SW480 (cell line): Measurements from ENCODE around the gene GP2.

ENCODE experiments used
- DNase-seq: peaks from one replicate; pipeline ENCODE4 v3.0.0-alpha.2; 2016; ENCODE audit warnings: low spot score

Gene GP2

DNA sequence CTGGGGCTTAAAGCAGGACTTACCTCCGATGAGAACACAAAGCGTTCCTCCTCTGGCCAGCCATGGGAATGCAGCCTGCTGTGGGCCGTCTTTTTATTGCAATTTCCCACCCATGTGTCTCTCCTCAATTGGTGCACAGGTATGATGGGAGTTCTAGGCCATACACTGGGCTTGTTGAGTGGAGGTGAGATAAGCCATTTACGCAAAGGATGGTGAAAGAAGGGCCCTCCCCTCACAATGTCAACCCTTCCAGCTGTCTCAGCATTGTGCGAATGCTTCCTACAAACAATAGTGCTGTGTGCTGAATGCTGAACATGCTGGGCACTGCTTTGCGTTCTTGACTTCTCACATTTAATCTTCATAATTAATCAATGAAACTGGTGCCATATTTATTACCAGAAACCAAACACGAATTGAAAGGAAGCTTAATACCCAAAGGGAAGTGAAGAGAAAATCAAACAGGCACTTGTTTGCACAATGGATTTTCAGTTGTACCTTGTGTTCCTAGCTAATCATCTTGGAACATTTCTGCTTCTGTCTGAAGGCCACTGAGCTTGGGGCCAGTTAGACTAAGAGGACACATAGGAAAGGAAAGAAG is at the start of gene GP2:
GP2 (minus strand) TSS at position 70 of the 598 bp plus-strand sequence. CDS start 1,082 bp downstream, outside the sequence.
- no peak for DNase-seq

GRCh38 chr16:20372701-20373100 is 45.4 kb upstream of the GP2 start:
- DNase-seq: no peak

- DNase-seq: no peak
Measured at GRCh38 chr16:20369452-20370054, 42.2 kb upstream of the GP2 start.

DNA sequence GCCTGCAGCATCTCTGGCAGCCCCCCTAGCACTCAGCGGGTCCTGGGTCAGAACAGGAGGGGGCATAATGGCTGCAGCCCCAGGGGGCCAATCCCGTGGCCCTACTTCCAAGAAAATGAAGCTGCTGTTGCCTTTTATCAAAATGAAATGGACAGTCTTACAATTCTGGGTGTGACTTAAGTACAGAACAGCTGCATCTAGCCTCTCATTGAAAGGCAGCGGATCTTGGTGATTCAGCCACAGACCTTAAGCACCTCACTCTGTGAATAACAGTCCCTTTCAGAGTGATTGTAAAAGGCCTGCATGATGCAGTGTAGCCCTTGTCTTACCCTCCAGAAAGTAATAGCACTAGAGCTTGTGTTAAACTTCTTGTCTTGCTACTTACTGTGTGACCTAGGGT is 36.7 kb upstream of the GP2 start:
- DNase-seq: no peak

- DNase-seq: no peak
Measured at GRCh38 chr16:20363191-20363590, 35.9 kb upstream of the GP2 start.

DNA sequence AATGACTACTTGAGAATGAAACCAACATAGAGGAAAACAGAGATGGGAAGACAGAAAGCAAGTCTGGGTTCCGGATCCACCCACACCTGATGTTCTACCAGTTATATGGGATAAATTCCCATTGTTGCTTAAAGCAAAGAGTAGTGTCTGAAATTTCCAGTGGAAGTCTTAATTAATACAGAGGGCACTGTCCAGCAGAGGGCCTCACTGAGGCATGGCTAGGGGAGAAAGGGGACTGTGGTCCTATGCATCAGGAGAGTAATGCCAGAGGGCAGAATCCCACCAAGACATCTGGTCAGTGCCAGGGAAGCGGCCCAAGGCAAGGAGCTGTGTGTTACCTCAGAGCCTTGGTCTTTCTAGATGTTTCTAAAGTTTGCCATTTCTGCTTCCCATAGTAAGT is 32.7 kb upstream of the GP2 start:
- DNase-seq: no peak

DNA sequence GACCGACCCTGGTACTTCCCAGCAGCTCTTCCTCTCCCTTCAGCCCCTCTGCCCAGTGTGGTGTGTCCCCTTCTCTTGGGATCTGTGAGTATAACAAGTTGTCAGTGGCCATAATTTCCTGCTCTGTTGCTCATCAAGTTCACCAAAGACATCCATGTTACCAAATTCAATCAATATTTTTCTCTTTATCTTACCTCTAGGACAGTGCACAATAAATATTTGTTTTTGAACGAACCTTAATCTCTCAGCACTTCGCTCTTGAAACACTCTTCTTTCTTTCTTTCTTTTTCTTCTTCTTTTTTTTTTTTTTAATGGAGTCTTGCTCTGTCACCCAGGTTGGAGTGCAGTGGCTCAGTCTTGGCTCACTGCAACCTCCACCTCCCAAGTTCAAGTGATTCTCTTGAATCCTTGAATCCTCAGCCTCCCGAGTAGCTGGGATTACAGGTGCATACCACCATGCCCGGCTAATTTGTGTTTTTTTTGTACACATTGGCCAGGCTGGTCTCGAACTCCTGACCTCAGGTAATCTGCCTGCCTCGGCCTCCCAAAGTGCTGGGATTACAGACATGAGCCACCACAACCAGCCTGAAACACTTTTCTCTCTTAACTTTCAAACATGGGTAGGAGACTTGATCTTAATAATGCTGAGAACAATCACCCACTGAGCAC is 27.9 kb upstream of the GP2 start:
- no peak for DNase-seq

- no peak for DNase-seq
Measured at GRCh38 chr16:20353379-20353778, 26.1 kb upstream of the GP2 start.

GRCh38 chr16:20352615-20353014 is 25.3 kb upstream of the GP2 start, which contains the start of gene UMOD:
TSS of gene UMOD (minus strand) at chr16:20352715. CDS start at chr16:20350737, 1,978 bp downstream.
- no peak for DNase-seq

GRCh38 chr16:20349615-20350014 is 22.3 kb upstream of the GP2 start:
- no peak for DNase-seq

DNA sequence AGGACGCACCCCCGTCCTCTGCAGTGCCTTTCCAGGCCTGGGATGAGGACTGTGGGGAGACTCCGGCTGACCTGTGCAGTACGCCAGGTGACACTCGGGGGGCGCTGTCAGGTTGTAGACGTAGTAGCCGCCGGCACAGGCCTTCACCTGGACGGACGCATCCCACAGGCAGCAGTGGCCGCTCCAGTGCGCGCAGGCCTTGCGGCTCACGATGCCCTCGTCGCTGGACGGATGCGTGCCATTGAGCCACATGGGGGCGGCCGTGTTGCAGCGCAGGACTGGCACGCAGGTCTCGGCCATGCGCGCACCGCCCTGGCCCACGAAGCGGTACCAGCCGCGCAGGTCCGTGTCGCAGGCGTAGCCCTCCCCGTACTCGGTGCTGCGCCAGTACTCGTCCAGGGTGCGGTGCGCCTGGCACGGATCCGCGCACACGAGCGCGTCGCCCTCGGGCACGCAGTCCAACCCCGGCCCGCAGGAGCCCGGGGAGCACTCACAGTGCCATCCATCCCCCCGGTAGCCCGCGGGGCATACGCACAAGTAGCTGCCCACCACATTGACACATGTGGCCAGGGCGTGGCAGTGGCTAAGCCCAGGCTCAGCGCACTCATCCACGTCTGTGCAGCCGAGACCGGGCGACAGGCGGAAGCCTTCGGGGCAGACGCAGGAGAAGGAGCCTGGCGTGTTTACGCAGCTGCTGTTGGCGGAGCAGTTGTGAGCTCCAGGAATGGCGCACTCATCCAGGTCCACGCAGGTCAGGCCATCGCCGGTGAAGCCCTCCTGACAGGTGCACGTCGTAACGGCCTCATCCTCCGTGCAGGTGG is 21.3 kb upstream of the GP2 start:
- DNase-seq: no peak

DNA sequence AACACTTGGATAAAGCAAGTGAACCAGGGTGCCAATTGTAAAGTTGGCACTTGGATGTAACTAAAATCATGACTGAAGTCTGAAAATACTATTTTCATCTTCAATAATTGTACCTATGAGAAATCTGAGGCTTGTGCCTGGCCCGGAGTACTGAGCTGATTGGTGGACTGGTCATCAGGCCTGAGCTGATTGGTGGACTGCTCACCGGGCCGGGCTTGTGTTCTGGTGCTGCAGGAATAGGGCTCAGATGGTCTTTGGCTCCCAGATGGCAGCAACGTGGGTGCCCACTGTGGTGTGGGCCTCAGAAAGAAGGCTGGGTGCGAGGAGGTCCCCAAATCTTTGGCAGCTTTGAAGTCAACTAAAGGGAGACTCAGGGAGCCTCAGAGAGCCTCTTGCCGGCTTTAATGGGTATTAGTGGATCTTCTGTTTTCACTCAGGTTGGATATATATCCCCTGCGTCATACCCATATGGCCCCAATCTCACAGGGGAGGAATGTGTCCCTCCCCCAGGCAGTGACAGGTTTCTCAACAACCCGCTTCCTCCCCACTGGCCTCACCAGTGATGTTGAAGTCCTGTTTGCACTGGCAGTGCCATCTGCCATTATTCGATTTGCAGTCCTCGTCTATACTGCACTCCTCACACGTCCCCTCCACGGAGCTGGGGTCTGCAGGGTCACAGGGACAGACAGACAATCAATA is 20.5 kb upstream of the GP2 start:
- no peak for DNase-seq

GRCh38 chr16:20344611-20345010 is 17.3 kb upstream of the GP2 start:
- no peak for DNase-seq

GRCh38 chr16:20339744-20340143 is 12.4 kb upstream of the GP2 start:
- DNase-seq: no peak

DNA sequence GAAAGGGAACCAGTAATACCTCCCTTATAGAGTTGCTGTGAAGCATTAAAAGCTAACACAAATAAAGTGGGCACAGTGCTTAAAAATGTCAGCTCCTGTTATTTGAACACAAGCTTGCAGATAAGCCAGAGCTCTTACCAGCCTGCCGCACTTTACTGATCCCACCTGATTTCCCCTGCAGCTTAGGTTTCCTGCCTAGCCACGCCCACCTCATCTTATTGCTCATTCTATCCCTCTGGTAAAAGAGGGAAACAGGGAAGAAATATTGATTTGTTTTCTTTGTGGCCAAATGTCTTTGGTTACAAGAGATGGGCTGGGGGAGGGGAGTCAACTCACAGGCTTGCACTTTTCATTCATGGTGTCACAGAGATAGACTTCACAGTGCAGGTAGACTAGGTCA is 9.6 kb upstream of the GP2 start:
- no peak for DNase-seq

DNA sequence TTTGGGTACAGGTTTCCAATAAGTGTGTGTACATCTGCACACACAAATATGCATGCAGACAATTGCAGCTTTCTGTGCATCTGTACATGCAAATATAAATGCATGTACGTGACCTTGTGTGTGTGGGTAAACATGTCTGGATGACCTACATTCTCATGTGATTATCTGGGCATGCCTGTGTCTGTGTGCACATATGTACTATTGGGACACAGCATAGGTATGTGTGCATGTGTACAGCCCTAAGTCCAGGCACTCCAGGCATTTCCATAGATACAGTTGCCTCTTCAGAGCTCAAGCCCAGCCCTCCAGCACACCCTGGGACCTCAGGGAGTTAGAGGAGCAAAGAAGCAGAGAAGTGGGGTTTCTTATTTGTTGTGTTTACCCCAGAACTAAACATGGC is 7.1 kb upstream of the GP2 start:
- DNase-seq: no peak

GRCh38 chr16:20333120-20333519 is 5.8 kb upstream of the GP2 start:
- DNase-seq: no peak

GRCh38 chr16:20332411-20332810 is 5.1 kb upstream of the GP2 start:
- no peak for DNase-seq

GRCh38 chr16:20331635-20332034 is 4.3 kb upstream of the GP2 start:
- DNase-seq: no peak

DNA sequence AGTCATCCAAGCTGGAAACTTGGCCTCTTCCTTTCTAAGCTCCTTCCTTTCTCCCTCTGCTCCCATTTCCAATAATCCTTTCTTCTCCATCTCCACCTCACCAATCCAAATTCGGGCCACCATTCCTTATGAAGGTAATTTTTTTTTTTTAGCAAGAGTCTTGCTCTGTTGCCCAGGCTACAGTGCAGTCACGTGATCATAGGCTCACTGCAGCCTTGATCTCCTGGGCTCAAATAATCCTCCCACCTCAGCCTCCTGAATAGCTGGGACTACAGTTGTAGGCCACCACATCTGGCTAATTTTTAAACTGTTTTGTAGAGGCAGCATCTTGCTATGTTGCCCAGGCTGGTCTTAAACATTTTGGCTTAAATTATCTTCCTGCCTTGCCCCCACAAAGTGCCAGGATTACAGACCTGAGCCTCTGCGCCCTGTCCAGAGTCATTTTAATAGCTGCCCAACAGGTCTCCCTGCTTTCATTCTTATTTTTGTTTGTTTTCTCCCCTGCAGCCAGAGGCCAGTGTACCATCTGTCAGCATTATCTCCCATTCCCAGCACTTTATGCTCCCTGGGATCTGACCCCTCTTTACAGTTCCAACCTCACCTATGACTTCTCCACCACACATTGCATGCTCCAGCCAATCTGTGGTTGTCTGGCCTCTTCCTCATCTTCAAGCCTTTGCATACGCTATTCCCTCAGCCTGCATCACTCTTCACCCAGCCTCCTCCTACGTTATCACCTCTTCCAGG is 2.3 kb upstream of the GP2 start:
- DNase-seq: no peak

DNA sequence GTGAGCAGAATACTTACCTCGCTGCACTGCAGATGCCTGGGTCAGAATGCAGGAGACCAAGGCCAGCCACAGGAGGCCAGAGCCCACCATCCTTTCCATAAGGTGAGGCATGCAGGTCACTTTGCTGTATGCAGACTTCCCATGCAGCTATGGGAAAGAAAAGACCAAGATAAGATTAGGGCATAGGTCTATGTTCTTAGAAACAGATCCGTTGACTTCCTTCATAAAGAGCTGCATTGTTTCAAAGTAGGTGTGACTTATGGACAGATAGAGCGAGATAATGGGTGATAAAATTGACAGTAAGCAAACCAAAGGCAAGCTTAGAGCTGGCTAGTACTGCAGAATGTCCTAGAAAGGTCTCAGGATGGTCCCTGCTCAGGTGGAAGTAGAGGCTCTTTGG is 992 bp downstream of the GP2 start:
- DNase-seq: no peak
